ENCODE data around the gene CEP120. TPM values are rescaled to one million over a fixed set of nuclear protein-coding genes. Genes with fewer than 3 reads are reported as not detected.

The CEP120 gene
- total RNA-seq, 4 donors from 2014 or later = 14.3 to 24.1 (median 15.8) TPM

GRCh38 chr5:123299136-123299535 is 124.1 kb downstream of the CEP120 start:
- intact Hi-C loops (cut with DNase I) = no loop called here
- no peak overlapping the region for H3K27ac ChIP-seq (replicated peaks in 1 of 4)
- no peaks in the 10 kb centered on the region for H3K36me3 ChIP-seq
- no peak overlapping the region for H3K4me3 ChIP-seq
- DNase-seq (ENCODE audit: extremely low spot score) = no peak
- H3K9me3 ChIP-seq = peaks cover 0 to 3% (median 0%) of the 10 kb centered on the region in 4 donors
- no peaks in the 10 kb centered on the region for H3K27me3 ChIP-seq
- no peaks in the 10 kb centered on the region for H3K4me1 ChIP-seq
- no peak for TF ChIP-seq EP300 (IDR thresholded peaks at IDR 0.05)
- TF ChIP-seq CTCF (IDR thresholded peaks at IDR 0.05) = no peak
- no peak for TF ChIP-seq POLR2AphosphoS5 (IDR thresholded peaks at IDR 0.05)
- no peak for TF ChIP-seq POLR2A (IDR thresholded peaks at IDR 0.05; ENCODE audit: low read depth)
- 100% methylated on average over 1 of the region's 1 CpG for WGBS

DNA sequence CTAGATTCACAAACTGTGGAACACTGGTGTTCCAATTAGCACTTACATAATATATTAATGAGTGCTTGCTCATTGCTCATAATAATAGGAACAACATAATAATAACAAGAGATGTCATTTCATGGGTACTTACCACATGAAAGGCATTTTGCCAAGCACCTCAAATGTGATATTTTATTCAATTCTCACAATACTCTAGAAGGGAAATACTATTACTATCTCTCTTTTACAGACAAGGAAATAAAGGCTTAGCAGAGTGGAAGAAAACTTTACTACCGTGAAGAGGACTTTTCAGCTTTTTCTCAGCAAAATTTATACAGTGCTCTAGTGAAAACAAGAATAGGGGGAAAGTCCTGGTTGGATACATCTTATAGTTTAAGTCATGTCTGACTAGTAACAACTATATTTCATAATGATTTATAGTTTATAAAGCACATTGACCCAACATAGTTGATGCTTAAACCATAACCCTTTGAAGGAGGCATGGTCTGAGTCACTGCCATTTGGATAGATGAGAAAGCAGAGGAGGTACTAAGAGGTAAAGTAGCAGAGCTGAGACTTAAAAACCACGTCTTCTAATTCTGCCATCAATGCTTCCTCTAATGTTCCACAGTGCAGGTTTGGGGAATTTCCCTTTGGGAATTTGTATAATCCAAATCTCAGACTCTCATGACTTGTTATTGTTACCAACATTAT is 124.7 kb downstream of the CEP120 start:
- WGBS = 86% methylated on average over 2 of the region's 2 CpGs
- Histone ChIP-seq H3K4me1 (no peaks in the 10 kb centered on the region), H3K9me3 (peaks cover 0 to 3% (median 0%) of the 10 kb centered on the region in 4 donors), H3K27me3 (no peaks in the 10 kb centered on the region), H3K36me3 (no peaks in the 10 kb centered on the region), H3K4me3 (no peak overlapping the region), H3K27ac (replicated peaks in 1 of 4) (no peak overlapping the region)
- TF ChIP-seq POLR2A (IDR thresholded peaks at IDR 0.05; ENCODE audit: low read depth) = no peak
- intact Hi-C loops (cut with DNase I) = no loop called here
- DNase-seq (ENCODE audit: extremely low spot score) = no peak

DNA sequence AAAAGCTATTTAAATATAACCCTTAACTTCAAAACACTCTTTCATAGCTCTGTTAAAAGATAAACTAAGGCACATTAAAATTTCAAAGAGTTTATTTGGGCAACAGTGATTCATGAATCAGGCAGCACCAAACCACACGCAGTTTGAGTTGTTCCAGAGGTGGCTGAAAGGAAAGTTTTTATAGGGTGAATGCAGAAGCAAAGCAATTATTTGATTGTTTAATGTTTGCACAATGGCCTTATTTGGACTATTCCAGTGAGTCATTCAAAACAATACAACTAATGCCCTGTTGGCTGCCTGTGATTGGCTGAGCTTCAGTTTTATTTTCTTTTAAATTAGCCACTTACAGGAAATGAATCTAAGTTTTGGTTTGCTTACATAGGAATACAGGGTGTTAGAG is 125.3 kb downstream of the CEP120 start:
- TF ChIP-seq CTCF (IDR thresholded peaks at IDR 0.05) (no peak), POLR2AphosphoS5 (IDR thresholded peaks at IDR 0.05) (no peak), EP300 (IDR thresholded peaks at IDR 0.05) (no peak), POLR2A (IDR thresholded peaks at IDR 0.05; ENCODE audit: low read depth) (no peak)
- intact Hi-C loops (cut with DNase I) = no loop called here
- H3K27ac ChIP-seq (replicated peaks in 1 of 4) = no peak overlapping the region

GRCh38 chr5:123297198-123297831 is 125.9 kb downstream of the CEP120 start:
- TF ChIP-seq CTCF (IDR thresholded peaks at IDR 0.05) (no peak), POLR2A (IDR thresholded peaks at IDR 0.05; ENCODE audit: low read depth) (no peak), POLR2AphosphoS5 (IDR thresholded peaks at IDR 0.05) (no peak), EP300 (IDR thresholded peaks at IDR 0.05) (no peak)

More for the DNA sequence above, 125.3 kb downstream of the CEP120 start:
- 89% methylated on average over 1 of the region's 1 CpG for WGBS
- Histone ChIP-seq H3K9me3 (peaks cover 0 to 3% (median 0%) of the 10 kb centered on the region in 4 donors), H3K4me3 (no peak overlapping the region), H3K27me3 (no peaks in the 10 kb centered on the region), H3K4me1 (no peaks in the 10 kb centered on the region), H3K36me3 (no peaks in the 10 kb centered on the region)
- DNase-seq (ENCODE audit: extremely low spot score) = no peak

More at GRCh38 chr5:123297198-123297831, 125.9 kb downstream of the CEP120 start:
- peaks cover 0 to 3% (median 0%) of the 10 kb centered on the region in 4 donors for H3K9me3 ChIP-seq
- no peak for DNase-seq (ENCODE audit: extremely low spot score)
- H3K27me3 ChIP-seq = no peaks in the 10 kb centered on the region
- intact Hi-C loops (cut with DNase I) = no loop called here
- no peaks in the 10 kb centered on the region for H3K4me1 ChIP-seq
- no peak overlapping the region for H3K4me3 ChIP-seq
- H3K27ac ChIP-seq (replicated peaks in 1 of 4) = no peak overlapping the region
- H3K36me3 ChIP-seq = no peaks in the 10 kb centered on the region
- WGBS = 88% methylated on average over 2 of the region's 2 CpGs

Other genes starting within 250 kb of the CEP120 start
- gene CSNK1G3, start 88.8 kb upstream of the CEP120 start, total RNA-seq = 10 to 100 TPM; 31.2 to 53.7 (median 53.1) TPM

All from esophagus muscularis mucosa (tissue), 4 donors.